Skeletal muscle satellite cell (primary cell): Measurements from ENCODE around the gene FNBP1.
"Not testable (repeated sequence)": the region's sequence is repeated elsewhere in the genome, so short reads cannot be mapped to it uniquely, and the experiment has no call there.

Source experiments
- H3K27me3 ChIP-seq: 2 replicates; pipeline ENCODE4 v1.7.0; 2013; ENCODE audit warnings: low read length; ENCODE audit not compliant: control insufficient read depth, insufficient read depth
- H3K36me3 ChIP-seq: 2 replicates; pipeline ENCODE4 v1.7.0; 2013; ENCODE audit warnings: mild to moderate bottlenecking, control low read depth, low read length; ENCODE audit not compliant: insufficient read depth
- H3K4me1 ChIP-seq: 2 replicates; pipeline ENCODE4 v1.7.0; 2013; ENCODE audit warnings: low read length; ENCODE audit not compliant: control insufficient read depth, insufficient read depth
- H3K4me2 ChIP-seq: 2 replicates; pipeline ENCODE4 v1.7.0; 2013; ENCODE audit warnings: mild to moderate bottlenecking, low read length
- H3K4me3 ChIP-seq: 2 replicates; pipeline ENCODE4 v1.7.0; 2013; ENCODE audit warnings: low read length
- H3K9ac ChIP-seq: 2 replicates; pipeline ENCODE4 v1.7.0; 2013; ENCODE audit warnings: mild to moderate bottlenecking, low read depth, low read length, moderate library complexity
- H3K9me3 ChIP-seq: replicated peaks from 2 replicates; pipeline ENCODE4 v1.7.0; 2013; ENCODE audit warnings: mild to moderate bottlenecking, control low read depth, low read length

The FNBP1 gene

DNA sequence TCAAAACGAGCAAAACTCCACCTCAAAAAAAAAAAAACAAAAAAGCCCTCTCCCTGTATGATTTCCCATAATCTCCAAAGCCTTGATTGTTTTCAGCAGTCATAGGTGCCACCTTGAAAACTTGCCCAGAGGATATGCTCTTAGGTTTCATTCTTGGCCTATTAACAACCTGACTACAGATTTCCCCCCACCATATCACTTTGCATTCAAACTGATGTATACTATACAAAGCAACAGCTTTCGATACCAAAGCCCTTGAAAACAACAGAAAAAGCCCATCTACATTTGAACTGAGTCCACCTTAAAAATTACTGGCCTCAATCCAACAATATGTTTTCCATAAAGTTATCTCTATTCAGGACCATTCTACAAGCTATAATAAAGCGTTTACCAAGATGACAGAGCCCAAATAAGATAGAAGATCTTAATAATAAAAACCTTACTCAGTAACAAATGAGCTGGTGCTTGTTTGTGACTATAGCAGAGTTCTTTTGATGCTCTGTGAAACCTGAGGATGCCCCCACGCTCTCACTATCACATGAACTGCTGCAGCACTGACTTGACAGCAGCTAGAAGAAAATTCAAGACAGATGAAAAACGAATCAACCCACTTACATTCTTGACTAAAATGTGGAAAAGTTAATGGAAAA, 44.4 kb downstream of the FNBP1 start:
- Histone ChIP-seq H3K4me1 (peaks cover 7% of the 10 kb centered on the region), H3K27me3 (no peaks in the 10 kb centered on the region), H3K4me2 (no peak overlapping the region), H3K4me3 (no peak overlapping the region), H3K9ac (no peak overlapping the region), H3K9me3 (no peaks in the 10 kb centered on the region), H3K36me3 (no peaks in the 10 kb centered on the region)

- H3K36me3 ChIP-seq, H3K27me3 ChIP-seq, H3K9me3 ChIP-seq, H3K4me3 ChIP-seq, H3K9ac ChIP-seq, H3K4me1 ChIP-seq, H3K4me2 ChIP-seq: not testable (repeated sequence)
These were observed 45.3 kb downstream of the FNBP1 start for GRCh38 chr9:129997706-129998105.

- no peak overlapping the region for H3K4me2 ChIP-seq
- peaks cover 7% of the 10 kb centered on the region for H3K4me1 ChIP-seq
- no peak overlapping the region for H3K4me3 ChIP-seq
- no peaks in the 10 kb centered on the region for H3K9me3 ChIP-seq
- no peaks in the 10 kb centered on the region for H3K36me3 ChIP-seq
- H3K27me3 ChIP-seq: no peaks in the 10 kb centered on the region
- no peak overlapping the region for H3K9ac ChIP-seq
These were observed 46.7 kb downstream of the FNBP1 start for GRCh38 chr9:129996161-129996830.

DNA sequence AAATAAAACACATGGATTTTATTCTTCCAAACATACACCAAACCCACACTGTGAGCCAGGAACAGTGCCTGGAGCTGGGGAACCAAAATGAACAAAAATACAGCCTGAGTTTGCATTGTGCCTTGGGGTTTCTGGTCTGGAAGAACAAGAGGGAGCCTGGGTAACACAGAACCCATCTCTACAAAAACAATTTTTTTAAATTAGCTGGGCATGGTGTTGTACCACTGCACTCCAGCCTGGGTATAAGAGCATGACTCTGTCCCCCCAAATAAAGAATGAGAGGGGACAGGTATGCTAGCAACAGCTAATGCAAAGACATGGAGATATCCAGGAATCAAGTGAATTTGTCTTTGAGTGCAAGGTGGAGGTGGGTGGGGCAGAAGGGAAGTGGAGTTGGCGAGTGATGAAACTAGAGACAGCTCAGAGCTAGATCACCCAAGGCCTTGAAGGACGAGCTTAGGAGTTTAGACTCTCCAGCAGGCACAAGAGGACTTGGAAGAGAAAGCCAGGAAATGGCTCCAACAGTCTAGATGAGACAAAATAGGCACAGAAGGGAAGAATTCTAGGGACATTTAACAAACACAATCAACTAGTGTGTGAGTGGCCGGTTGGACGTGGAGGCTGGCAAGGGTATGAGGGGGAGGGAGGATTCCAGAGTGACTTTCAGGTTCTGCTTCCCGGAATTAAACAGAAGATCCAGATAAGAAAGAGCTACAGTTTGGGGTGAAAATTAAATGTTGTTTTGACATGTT, 47.4 kb downstream of the FNBP1 start:
- H3K4me2 ChIP-seq: no peak overlapping the region
- no peaks in the 10 kb centered on the region for H3K36me3 ChIP-seq
- peaks cover 7% of the 10 kb centered on the region for H3K4me1 ChIP-seq
- H3K27me3 ChIP-seq: no peaks in the 10 kb centered on the region
- no peak overlapping the region for H3K4me3 ChIP-seq
- H3K9ac ChIP-seq: no peak overlapping the region
- H3K9me3 ChIP-seq: no peaks in the 10 kb centered on the region

- Histone ChIP-seq H3K4me2 (no peak overlapping the region), H3K4me1 (peaks cover 14% of the 10 kb centered on the region), H3K36me3 (no peaks in the 10 kb centered on the region), H3K4me3 (no peak overlapping the region), H3K27me3 (no peaks in the 10 kb centered on the region), H3K9ac (no peak overlapping the region), H3K9me3 (no peaks in the 10 kb centered on the region)
These were observed 48.1 kb downstream of the FNBP1 start for GRCh38 chr9:129994882-129995281.

- not testable (repeated sequence) for H3K27me3 ChIP-seq, H3K9me3 ChIP-seq, H3K36me3 ChIP-seq, H3K4me3 ChIP-seq, H3K4me2 ChIP-seq, H3K9ac ChIP-seq
- H3K4me1 ChIP-seq: peaks cover 30% of the 10 kb centered on the region
These were observed 51.9 kb downstream of the FNBP1 start for GRCh38 chr9:129991139-129991538.

DNA sequence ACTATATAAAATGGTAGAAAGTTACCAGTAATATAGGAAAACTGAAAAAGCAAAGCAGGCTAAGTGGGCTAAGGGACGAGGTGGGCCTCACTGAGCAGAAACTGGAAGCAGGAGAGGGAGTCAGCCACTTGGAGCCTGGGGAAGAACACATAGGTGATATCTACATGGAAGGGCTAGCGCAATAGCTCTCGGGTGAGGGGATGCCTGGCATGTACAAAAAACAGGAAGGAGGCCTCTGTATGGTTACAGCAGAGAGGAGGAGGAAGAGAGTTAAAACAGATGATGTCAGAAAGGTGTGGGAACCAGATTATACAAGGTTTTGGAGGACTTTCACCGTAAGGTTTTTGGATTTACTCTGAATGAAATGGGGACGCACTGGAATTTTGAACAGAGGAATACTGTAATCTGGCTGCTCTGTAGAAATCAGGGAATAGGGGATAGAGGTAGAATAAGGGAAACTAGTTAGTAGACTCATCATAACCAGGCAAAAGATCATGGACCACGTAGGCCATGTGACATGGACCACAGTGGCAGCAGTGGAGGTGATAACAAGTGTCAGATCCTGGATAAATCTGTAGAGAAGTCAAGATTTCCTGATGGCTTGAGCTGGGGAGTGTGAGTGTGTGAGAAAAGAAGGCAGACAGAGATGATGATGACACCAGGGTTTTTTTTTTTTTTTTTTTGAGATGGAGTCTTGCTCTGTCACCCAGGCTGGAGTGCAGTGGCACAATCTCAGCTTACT, 52.5 kb downstream of the FNBP1 start:
- Histone ChIP-seq H3K9ac (no peak overlapping the region), H3K4me1 (peaks cover 24% of the 10 kb centered on the region), H3K4me3 (no peak overlapping the region), H3K36me3 (no peaks in the 10 kb centered on the region), H3K9me3 (no peaks in the 10 kb centered on the region), H3K27me3 (no peaks in the 10 kb centered on the region), H3K4me2 (no peak overlapping the region)

DNA sequence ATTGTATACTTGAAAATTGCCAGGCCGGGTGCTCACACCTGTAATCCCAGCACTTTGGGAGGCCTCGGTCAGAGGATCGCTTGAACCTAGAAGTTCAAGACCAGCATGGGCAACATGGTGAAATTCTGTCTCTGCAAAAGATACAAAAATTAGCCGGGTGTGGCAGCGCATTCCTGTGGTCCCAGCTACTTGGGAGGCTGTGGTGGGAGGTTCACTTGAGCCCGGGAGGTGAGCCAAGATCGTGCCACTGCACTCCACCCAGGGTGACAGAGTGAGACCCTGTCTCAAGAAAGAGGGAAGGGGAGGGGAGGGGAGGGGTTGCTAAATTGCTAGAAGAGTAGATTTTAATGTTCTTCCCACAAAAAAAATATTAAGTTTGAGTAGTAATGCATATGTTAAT, 53.2 kb downstream of the FNBP1 start:
- Histone ChIP-seq H3K4me2 (no peak overlapping the region), H3K4me3 (no peak overlapping the region), H3K36me3 (no peaks in the 10 kb centered on the region), H3K9me3 (no peaks in the 10 kb centered on the region), H3K9ac (no peak overlapping the region), H3K4me1 (peaks cover 23% of the 10 kb centered on the region), H3K27me3 (no peaks in the 10 kb centered on the region)

DNA sequence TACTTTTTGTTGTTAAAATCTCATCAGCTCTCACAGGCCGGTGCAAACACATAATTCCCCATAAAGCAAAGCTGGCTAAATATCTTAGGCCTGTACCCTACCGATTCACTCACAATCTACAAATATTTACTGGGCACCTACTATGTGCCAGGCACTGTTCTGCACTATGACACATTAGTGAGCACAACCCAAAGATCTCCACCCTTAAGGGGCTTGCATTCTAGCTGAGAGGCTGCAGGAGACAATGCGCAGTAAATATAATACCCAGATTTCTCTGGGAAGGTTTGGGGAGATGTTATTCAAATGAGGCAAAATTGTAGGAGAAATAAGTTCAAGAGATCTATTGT, 53.7 kb downstream of the FNBP1 start:
- H3K4me2 ChIP-seq: no peak overlapping the region
- H3K9ac ChIP-seq: no peak overlapping the region
- peaks cover 24% of the 10 kb centered on the region for H3K4me1 ChIP-seq
- no peaks in the 10 kb centered on the region for H3K27me3 ChIP-seq
- H3K36me3 ChIP-seq: no peaks in the 10 kb centered on the region
- no peaks in the 10 kb centered on the region for H3K9me3 ChIP-seq
- no peak overlapping the region for H3K4me3 ChIP-seq

- H3K36me3 ChIP-seq: no peaks in the 10 kb centered on the region
- peaks cover 30% of the 10 kb centered on the region for H3K4me1 ChIP-seq
- H3K4me2 ChIP-seq: no peak overlapping the region
- H3K9me3 ChIP-seq: no peaks in the 10 kb centered on the region
- H3K27me3 ChIP-seq: no peaks in the 10 kb centered on the region
- no peak overlapping the region for H3K9ac ChIP-seq
- H3K4me3 ChIP-seq: no peak overlapping the region
These were observed 54.2 kb downstream of the FNBP1 start for GRCh38 chr9:129988607-129989361.

- H3K4me2 ChIP-seq: no peak overlapping the region
- no peaks in the 10 kb centered on the region for H3K36me3 ChIP-seq
- H3K27me3 ChIP-seq: no peaks in the 10 kb centered on the region
- H3K9me3 ChIP-seq: no peaks in the 10 kb centered on the region
- peaks cover 33% of the 10 kb centered on the region for H3K4me1 ChIP-seq
- no peak overlapping the region for H3K4me3 ChIP-seq
- H3K9ac ChIP-seq: no peak overlapping the region
These were observed 55.0 kb downstream of the FNBP1 start for GRCh38 chr9:129987941-129988340.
